Measurements from ENCODE around the gene C2CD2. TPM values are rescaled to one million over a fixed set of nuclear protein-coding genes. Genes with fewer than 3 reads are reported as not detected.
"Not testable (repeated sequence)": the region's sequence is repeated elsewhere in the genome, so short reads cannot be mapped to it uniquely, and the experiment has no call there.

C2CD2 gene
- total RNA-seq, 1 donor from 2014 or later = 23.8 TPM

- no peak for TF ChIP-seq CTCF (IDR thresholded peaks at IDR 0.05)
- ATAC-seq (no peak), DNase-seq (no peak)
- no peaks in the 10 kb centered on the region for H3K36me3 ChIP-seq
- no peak overlapping the region for H3K4me3 ChIP-seq
- peaks cover 10% of the 10 kb centered on the region for H3K4me1 ChIP-seq
- intact Hi-C loops (cut with DNase I) = no loop called here
- peaks cover 6% of the 10 kb centered on the region for H3K27me3 ChIP-seq (ENCODE audit: low read depth)
- H3K9me3 ChIP-seq = no peaks in the 10 kb centered on the region
- no peak overlapping the region for H3K27ac ChIP-seq
These were observed 7.9 kb upstream of the C2CD2 start for GRCh38 chr21:41961753-41962152.

GRCh38 chr21:41961282-41961701 is 7.5 kb upstream of the C2CD2 start:
- Histone ChIP-seq H3K4me1 (peaks cover 10% of the 10 kb centered on the region), H3K27me3 (ENCODE audit: low read depth) (peaks cover 6% of the 10 kb centered on the region), H3K36me3 (no peaks in the 10 kb centered on the region), H3K27ac (no peak overlapping the region), H3K9me3 (no peaks in the 10 kb centered on the region), H3K4me3 (no peak overlapping the region)
- no peak for DNase-seq
- ATAC-seq = no peak
- no peak for TF ChIP-seq CTCF (IDR thresholded peaks at IDR 0.05)
- intact Hi-C loops (cut with DNase I) = no loop called here

- Histone ChIP-seq H3K4me1 (peaks cover 10% of the 10 kb centered on the region), H3K27ac (no peak overlapping the region), H3K9me3 (no peaks in the 10 kb centered on the region), H3K4me3 (no peak overlapping the region), H3K27me3 (ENCODE audit: low read depth) (peaks cover 6% of the 10 kb centered on the region), H3K36me3 (no peaks in the 10 kb centered on the region)
- ATAC-seq (no peak), DNase-seq (no peak)
- intact Hi-C loops (cut with DNase I) = no loop called here
- no peak for TF ChIP-seq CTCF (IDR thresholded peaks at IDR 0.05)
These were observed 6.6 kb upstream of the C2CD2 start for GRCh38 chr21:41960386-41960785.

GRCh38 chr21:41959697-41960096 is 5.9 kb upstream of the C2CD2 start:
- DNase-seq; ATAC-seq; H3K27ac ChIP-seq; H3K9me3 ChIP-seq; H3K27me3 ChIP-seq (ENCODE audit: low read depth); H3K4me3 ChIP-seq; intact Hi-C loops (cut with DNase I); H3K36me3 ChIP-seq: not testable (repeated sequence)
- H3K4me1 ChIP-seq = peaks cover 10% of the 10 kb centered on the region

GRCh38 chr21:41958886-41959563 is 5.2 kb upstream of the C2CD2 start:
- Histone ChIP-seq H3K9me3 (no peaks in the 10 kb centered on the region), H3K4me3 (no peak overlapping the region), H3K27me3 (ENCODE audit: low read depth) (peaks cover 6% of the 10 kb centered on the region), H3K27ac (no peak overlapping the region), H3K36me3 (no peaks in the 10 kb centered on the region), H3K4me1 (peaks cover 13% of the 10 kb centered on the region)
- ATAC-seq (no peak), DNase-seq (no peak)
- no peak for TF ChIP-seq CTCF (IDR thresholded peaks at IDR 0.05)
- intact Hi-C loops (cut with DNase I) = no loop called here

GRCh38 chr21:41957991-41958766 is 4.4 kb upstream of the C2CD2 start:
- ATAC-seq (peak; percentile 25), DNase-seq (no peak)
- no peaks in the 10 kb centered on the region for H3K36me3 ChIP-seq
- peaks cover 14% of the 10 kb centered on the region for H3K4me1 ChIP-seq
- no peak overlapping the region for H3K27ac ChIP-seq
- no peaks in the 10 kb centered on the region for H3K9me3 ChIP-seq
- intact Hi-C loops (cut with DNase I) = no loop called here
- no peak overlapping the region for H3K4me3 ChIP-seq
- TF ChIP-seq CTCF (IDR thresholded peaks at IDR 0.05) = no peak
- peaks cover 6% of the 10 kb centered on the region for H3K27me3 ChIP-seq (ENCODE audit: low read depth)
